H9 (cell line): Measurements from ENCODE around the gene UTP18. TPM values are rescaled to one million over a fixed set of nuclear protein-coding genes. Genes with fewer than 3 reads are reported as not detected.

Experiments used
- DNase-seq: peaks from one replicate; pipeline ENCODE4 v3.0.0-alpha.2; 2017
- H2AFZ ChIP-seq: one replicate; pipeline ENCODE4 v1.6.1; 2013; ENCODE audit warnings: mild to moderate bottlenecking, low read length, control low read depth, moderate library complexity
- H2AK5ac ChIP-seq: 2 replicates; pipeline ENCODE4 v1.6.1; 2013; ENCODE audit warnings: low read length, control low read depth, mixed read lengths; ENCODE audit not compliant: insufficient read length
- H2BK120ac ChIP-seq: one replicate; pipeline ENCODE4 v1.6.1; 2013; ENCODE audit warnings: low read depth, mild to moderate bottlenecking, low read length, control low read depth, inconsistent platforms; ENCODE audit not compliant: poor library complexity, severe bottlenecking
- H2BK12ac ChIP-seq: 2 replicates; pipeline ENCODE4 v1.6.1; 2013; ENCODE audit warnings: low read length, control low read depth, mixed read lengths, low read depth; ENCODE audit not compliant: insufficient read length
- H2BK15ac ChIP-seq: 2 replicates; pipeline ENCODE4 v1.6.1; 2013; ENCODE audit warnings: low read depth, low read length, control low read depth
- H2BK20ac ChIP-seq: one replicate; pipeline ENCODE4 v1.6.1; 2013; ENCODE audit warnings: low read depth, mild to moderate bottlenecking, low read length, control low read depth, inconsistent platforms; ENCODE audit not compliant: poor library complexity, severe bottlenecking
- H2BK5ac ChIP-seq: 2 replicates; pipeline ENCODE4 v1.6.1; 2013; ENCODE audit warnings: low read length, control low read depth, mixed read lengths; ENCODE audit not compliant: insufficient read length
- H3K14ac ChIP-seq: 2 replicates; pipeline ENCODE4 v1.6.1; 2013; ENCODE audit warnings: low read length, control low read depth; ENCODE audit not compliant: insufficient read depth
- H3K18ac ChIP-seq: 2 replicates; pipeline ENCODE4 v1.6.1; 2013; ENCODE audit warnings: low read depth, mild to moderate bottlenecking, mixed read lengths, low read length, control low read depth; ENCODE audit not compliant: insufficient read length
- H3K23ac ChIP-seq: 2 replicates; pipeline ENCODE4 v1.6.1; 2013; ENCODE audit warnings: low read length, control low read depth, mixed read lengths, low read depth; ENCODE audit not compliant: insufficient read length
- H3K23me2 ChIP-seq: 2 replicates; pipeline ENCODE4 v1.6.1; 2013; ENCODE audit warnings: low read depth, mild to moderate bottlenecking, mixed read lengths, low read length, control low read depth; ENCODE audit not compliant: insufficient read length, poor library complexity, severe bottlenecking
- H3K27ac ChIP-seq: 2 replicates; pipeline ENCODE4 v1.5.1; 2013; ENCODE audit warnings: low read length, control low read depth, mixed read lengths, low read depth; ENCODE audit not compliant: insufficient read length
- H3K27me3 ChIP-seq: 2 replicates; pipeline ENCODE4 v1.6.1; 2013; ENCODE audit warnings: low read length, control low read depth, inconsistent platforms; ENCODE audit not compliant: insufficient read depth
- H3K4ac ChIP-seq: 2 replicates; pipeline ENCODE4 v1.6.1; 2013; ENCODE audit warnings: low read depth, mild to moderate bottlenecking, control low read depth, inconsistent platforms, low read length, moderate library complexity
- H3K4me1 ChIP-seq: 2 replicates; pipeline ENCODE4 v1.6.1; 2013; ENCODE audit warnings: low read length, control low read depth, inconsistent platforms; ENCODE audit not compliant: insufficient read depth
- H3K4me2 ChIP-seq: 2 replicates; pipeline ENCODE4 v1.6.1; 2013; ENCODE audit warnings: low read length, control low read depth, mixed read lengths; ENCODE audit not compliant: insufficient read length, insufficient read depth
- H3K56ac ChIP-seq: 2 replicates; pipeline ENCODE4 v1.6.1; 2013; ENCODE audit warnings: low read depth, mild to moderate bottlenecking, mixed read lengths, low read length, control low read depth; ENCODE audit not compliant: insufficient read length
- H3K79me1 ChIP-seq: 2 replicates; pipeline ENCODE4 v1.6.1; 2013; ENCODE audit warnings: low read depth, mild to moderate bottlenecking, moderate library complexity, low read length, control low read depth, inconsistent platforms; ENCODE audit not compliant: insufficient read depth, poor library complexity, severe bottlenecking
- H3K79me2 ChIP-seq: 2 replicates; pipeline ENCODE4 v1.6.1; 2013; ENCODE audit warnings: low read length, control low read depth, inconsistent platforms; ENCODE audit not compliant: insufficient read depth
- H3K9ac ChIP-seq: 2 replicates; pipeline ENCODE4 v1.6.1; 2013; ENCODE audit warnings: low read length, control low read depth, mixed read lengths; ENCODE audit not compliant: insufficient read length; ENCODE audit errors: extremely low read depth
- H3K9me3 ChIP-seq: one replicate; pipeline ENCODE4 v1.6.1; 2013; ENCODE audit warnings: low read depth, low read length, inconsistent platforms; ENCODE audit not compliant: control insufficient read depth
- H3T11ph ChIP-seq: one replicate; pipeline ENCODE4 v1.6.1; 2013; ENCODE audit warnings: mild to moderate bottlenecking, low read length, control low read depth, inconsistent platforms
- H4K20me1 ChIP-seq: one replicate; pipeline ENCODE4 v1.6.1; 2013; ENCODE audit not compliant: control insufficient read depth, insufficient read length, insufficient read depth
- H4K5ac ChIP-seq: 2 replicates; pipeline ENCODE4 v1.6.1; 2013; ENCODE audit warnings: low read depth, mild to moderate bottlenecking, mixed read lengths, low read length, control low read depth; ENCODE audit not compliant: insufficient read length
- H4K8ac ChIP-seq: replicated peaks from 2 replicates; pipeline ENCODE4 v1.6.1; 2013; ENCODE audit warnings: low read length, control low read depth, mixed read lengths, low read depth; ENCODE audit not compliant: insufficient read length
- H4K91ac ChIP-seq: 2 replicates; pipeline ENCODE4 v1.6.1; 2013; ENCODE audit warnings: low read depth, mild to moderate bottlenecking, moderate library complexity, mixed read lengths, low read length, control low read depth; ENCODE audit not compliant: insufficient read length
- H3K27ac Mint-ChIP-seq, 3 experiments: 2 replicates in 2 of 3; 3 replicates in 1 of 3; pipeline ENCODE4 v1.8.0; 2020 to 2021; ENCODE audit warnings: mixed read lengths in 3 of 3, mild to moderate bottlenecking in 1 of 3, moderate library complexity in 1 of 3
- H3K27me3 Mint-ChIP-seq: 2 replicates; pipeline ENCODE4 v1.8.0; 2021; ENCODE audit warnings: low read depth, mild to moderate bottlenecking, moderate library complexity, mixed read lengths
- H3K36me3 Mint-ChIP-seq, 3 experiments: 2 replicates in 2 of 3; 3 replicates in 1 of 3; pipeline ENCODE4 v1.8.0; 2020 to 2021; ENCODE audit warnings: low read depth in 3 of 3, mixed read lengths in 3 of 3; ENCODE audit not compliant: insufficient read depth in 1 of 3
- H3K4me1 Mint-ChIP-seq, 2 experiments: 2 replicates each; pipeline ENCODE4 v1.8.0; 2020; ENCODE audit warnings: mixed read lengths in 2 of 2
- H3K4me3 Mint-ChIP-seq, 2 experiments: 2 replicates in 1 of 2; 3 replicates in 1 of 2; pipeline ENCODE4 v1.8.0; 2020 to 2021; ENCODE audit warnings: mild to moderate bottlenecking in 2 of 2, mixed read lengths in 2 of 2, moderate library complexity in 1 of 2
- H3K9me3 Mint-ChIP-seq, 2 experiments: 2 replicates in 1 of 2; 3 replicates in 1 of 2; pipeline ENCODE4 v1.8.0; 2020; ENCODE audit warnings: mild to moderate bottlenecking in 2 of 2, mixed read lengths in 2 of 2, moderate library complexity in 1 of 2
- WGBS: extraction: QIAGEN DNeasy Blood & Tissue Kit; methylation state at CpG from one replicate; pipeline ENCODE4 v1.1.7; 2013; ENCODE audit warnings: missing lambda C conversion rate, low lambda C conversion rate, mixed read lengths; ENCODE audit not compliant: insufficient read length; ENCODE audit errors: extremely low coverage; 5-methylcytosine and 5-hydroxymethylcytosine counted together
- total RNA-seq: library from RNA; stranded (reverse); gene quantifications from 2 replicates; pipeline ENCODE4 v1.2.1, GENCODE V29; 2021
- TF ChIP-seq, protein P1 (sequence below): fragments of 200-600 bp; sonication (generic); conservative IDR thresholded peaks from 3 replicates; pipeline ENCODE4 v1.8.0; 2021; ENCODE audit warnings: antibody characterized with exemption, mild to moderate bottlenecking

UTP18 gene
- total RNA-seq, 1 experiment from 2014 or later, result 79.5 TPM

DNA sequence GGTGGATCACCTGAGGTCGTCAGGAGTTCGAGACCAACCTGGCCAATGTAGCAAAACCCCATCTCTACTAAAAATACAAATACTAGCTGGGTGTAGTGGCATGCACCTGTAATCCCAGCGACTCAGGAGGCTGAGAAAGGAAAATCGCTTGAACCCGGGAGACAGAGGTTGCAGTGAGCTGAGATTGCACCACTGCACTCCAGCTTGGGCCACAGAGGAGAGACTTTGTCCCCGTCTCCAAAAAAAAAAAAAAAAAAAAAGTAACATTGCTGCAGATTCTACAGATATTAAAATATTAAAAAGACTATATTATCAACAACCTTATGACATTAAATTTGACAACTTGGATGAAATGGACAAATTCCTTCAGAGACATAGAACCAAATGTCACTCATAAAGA is 26.2 kb upstream of the UTP18 start:
- Histone ChIP-seq H2AFZ (no peak overlapping the region), H3K27me3 (no peaks in the 10 kb centered on the region; the same call in 1 of the 2 replicates), H3K9me3 (no peaks in the 10 kb centered on the region), H2BK12ac (no peak overlapping the region), H3K14ac (no peak overlapping the region), H3T11ph (no peak overlapping the region), H4K8ac (no peak overlapping the region), H3K23ac (no peak overlapping the region), H3K56ac (no peak overlapping the region), H3K4me2 (no peak overlapping the region), H2BK120ac (no peak overlapping the region), H3K4me1 (no peaks in the 10 kb centered on the region), H2AK5ac (no peak overlapping the region), H3K27ac (no peak overlapping the region), H2BK20ac (no peak overlapping the region), H4K91ac (no peak overlapping the region), H4K20me1 (no peaks in the 10 kb centered on the region), H3K9ac (no peak overlapping the region), H3K79me2 (peaks cover 13% of the 10 kb centered on the region; the same call in 1 of the 2 replicates), H3K23me2 (no peaks in the 10 kb centered on the region), H4K5ac (no peak overlapping the region), H3K18ac (no peak overlapping the region), H3K4ac (no peak overlapping the region), H3K79me1 (peaks cover 8% of the 10 kb centered on the region), H2BK15ac (no peak overlapping the region), H2BK5ac (no peak overlapping the region)
- Mint-ChIP-seq H3K4me1 (peaks cover 3 to 6% of the 10 kb centered on the region in 2 experiments; a peak in 1 of 4 replicates), H3K9me3 (no peaks in the 10 kb centered on the region), H3K27ac (no peak overlapping the region), H3K36me3 (peaks cover 0 to 9% (median 4%) of the 10 kb centered on the region in 3 experiments; a peak in 3 of 7 replicates), H3K27me3 (no peaks in the 10 kb centered on the region), H3K4me3 (no peak overlapping the region)
- no CpG with 5 or more reads among the region's 6 CpGs for WGBS
- DNase-seq, result no peak
- TF ChIP-seq, protein P1, sequence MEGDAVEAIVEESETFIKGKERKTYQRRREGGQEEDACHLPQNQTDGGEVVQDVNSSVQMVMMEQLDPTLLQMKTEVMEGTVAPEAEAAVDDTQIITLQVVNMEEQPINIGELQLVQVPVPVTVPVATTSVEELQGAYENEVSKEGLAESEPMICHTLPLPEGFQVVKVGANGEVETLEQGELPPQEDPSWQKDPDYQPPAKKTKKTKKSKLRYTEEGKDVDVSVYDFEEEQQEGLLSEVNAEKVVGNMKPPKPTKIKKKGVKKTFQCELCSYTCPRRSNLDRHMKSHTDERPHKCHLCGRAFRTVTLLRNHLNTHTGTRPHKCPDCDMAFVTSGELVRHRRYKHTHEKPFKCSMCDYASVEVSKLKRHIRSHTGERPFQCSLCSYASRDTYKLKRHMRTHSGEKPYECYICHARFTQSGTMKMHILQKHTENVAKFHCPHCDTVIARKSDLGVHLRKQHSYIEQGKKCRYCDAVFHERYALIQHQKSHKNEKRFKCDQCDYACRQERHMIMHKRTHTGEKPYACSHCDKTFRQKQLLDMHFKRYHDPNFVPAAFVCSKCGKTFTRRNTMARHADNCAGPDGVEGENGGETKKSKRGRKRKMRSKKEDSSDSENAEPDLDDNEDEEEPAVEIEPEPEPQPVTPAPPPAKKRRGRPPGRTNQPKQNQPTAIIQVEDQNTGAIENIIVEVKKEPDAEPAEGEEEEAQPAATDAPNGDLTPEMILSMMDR, result no peak
